BLaER1 treated with 17β-estradiol and CSF1 and Interleukin-3, amounts not matched to agents 10 nM and 100 nM (cell line): ENCODE data around the gene TWSG1.

ENCODE experiments used
- H3K27ac ChIP-seq, 11 experiments: shearing (Covaris generic); formaldehyde crosslinking; 2 replicates each; pipeline ENCODE4 v1.8.1; 2022
- H3K27me3 ChIP-seq, 11 experiments: shearing (Covaris generic); formaldehyde crosslinking; 2 replicates each; pipeline ENCODE4 v1.8.1; 2022
- H3K36me3 ChIP-seq, 11 experiments: shearing (Covaris generic); formaldehyde crosslinking; 2 replicates each; pipeline ENCODE4 v1.8.1; 2022
- H3K4me1 ChIP-seq, 10 experiments: shearing (Covaris generic); formaldehyde crosslinking; 2 replicates each; pipeline ENCODE4 v1.8.1; 2022
- H3K4me2 ChIP-seq, 11 experiments: shearing (Covaris generic); formaldehyde crosslinking; 2 replicates each; pipeline ENCODE4 v1.8.1; 2022
- H3K4me3 ChIP-seq, 10 experiments: shearing (Covaris generic); formaldehyde crosslinking; 2 replicates each; pipeline ENCODE4 v1.8.1; 2022
- H3K9ac ChIP-seq, 11 experiments: shearing (Covaris generic); formaldehyde crosslinking; 2 replicates each; pipeline ENCODE4 v1.8.1; 2022
- H3K9me3 ChIP-seq, 11 experiments: shearing (Covaris generic); formaldehyde crosslinking; replicated peaks in 1 of 11; 2 replicates each; pipeline ENCODE4 v1.8.1; 2022
- H4K20me1 ChIP-seq, 11 experiments: shearing (Covaris generic); formaldehyde crosslinking; 2 replicates each; pipeline ENCODE4 v1.8.1; 2022
- Cebpa-rat ChIP-seq, 11 experiments: shearing (Covaris generic); IDR thresholded peaks; 2 replicates each; pipeline ENCODE4 v1.8.1; 2022

The TWSG1 gene

GRCh38 chr18:9346775-9347174 lies 12.2 kb downstream of the TWSG1 start:
- Histone ChIP-seq H3K4me2 (no peak overlapping the region), H3K4me1 (peaks cover 0 to 10% (median 7%) of the 10 kb centered on the region in 10 experiments; a peak in 12 of 20 replicates), H3K27me3 (no peaks in the 10 kb centered on the region), H3K4me3 (no peak overlapping the region), H3K9ac (no peak overlapping the region), H3K27ac (no peak overlapping the region), H3K36me3 (peaks cover 25 to 44% (median 38%) of the 10 kb centered on the region in 11 experiments), H3K9me3 (peaks cover 15 to 25% (median 22%) of the 10 kb centered on the region in 11 experiments; a peak in 21 of 22 replicates), H4K20me1 (peaks cover 0 to 5% (median 0%) of the 10 kb centered on the region in 11 experiments; a peak in 3 of 22 replicates)
- TF ChIP-seq Cebpa-rat (IDR thresholded peaks at IDR 0.05), result no peak

DNA sequence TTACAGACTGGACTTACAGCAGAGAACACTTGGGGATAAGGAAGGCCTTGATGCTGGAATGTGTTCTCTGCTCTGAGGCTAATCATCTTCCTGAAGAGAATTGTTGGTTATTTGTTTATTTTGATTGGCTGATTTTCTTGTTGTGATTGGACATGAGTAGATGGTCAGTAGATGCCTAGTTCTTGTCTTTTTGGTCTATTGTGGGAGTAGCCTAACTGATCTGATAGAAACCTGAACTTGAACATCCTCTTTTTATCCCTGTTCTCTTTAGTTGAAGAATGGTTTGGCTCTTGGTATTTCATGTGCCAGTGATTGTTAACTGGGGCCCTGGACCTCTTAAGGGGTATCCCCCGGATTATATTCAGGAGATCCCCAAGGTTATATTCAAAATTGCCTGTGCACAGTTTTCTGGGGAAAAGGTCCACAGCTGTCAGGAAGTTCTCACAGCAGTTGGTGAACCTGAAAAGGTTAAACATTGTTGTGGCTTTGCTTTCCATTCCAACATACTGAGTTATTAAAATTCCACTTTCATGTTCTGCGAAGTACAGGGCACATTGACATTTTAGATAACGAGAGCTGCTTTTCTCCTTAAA lies 13.6 kb downstream of the TWSG1 start:
- Histone ChIP-seq H3K4me2 (peak overlapping the region in 6 of 11 experiments; percentile 18 to 35 (median 28); a peak in 10 of 22 replicates), H4K20me1 (peaks cover 0 to 5% (median 0%) of the 10 kb centered on the region in 11 experiments; a peak in 3 of 22 replicates), H3K36me3 (peaks cover 21 to 33% (median 30%) of the 10 kb centered on the region in 11 experiments), H3K9ac (no peak overlapping the region), H3K4me1 (peaks cover 0 to 11% (median 7%) of the 10 kb centered on the region in 10 experiments; a peak in 13 of 20 replicates), H3K9me3 (peaks cover 15 to 25% (median 22%) of the 10 kb centered on the region in 11 experiments; a peak in 21 of 22 replicates), H3K4me3 (no peak overlapping the region), H3K27ac (no peak overlapping the region), H3K27me3 (no peaks in the 10 kb centered on the region)
- TF ChIP-seq Cebpa-rat (IDR thresholded peaks at IDR 0.05), result no peak

DNA sequence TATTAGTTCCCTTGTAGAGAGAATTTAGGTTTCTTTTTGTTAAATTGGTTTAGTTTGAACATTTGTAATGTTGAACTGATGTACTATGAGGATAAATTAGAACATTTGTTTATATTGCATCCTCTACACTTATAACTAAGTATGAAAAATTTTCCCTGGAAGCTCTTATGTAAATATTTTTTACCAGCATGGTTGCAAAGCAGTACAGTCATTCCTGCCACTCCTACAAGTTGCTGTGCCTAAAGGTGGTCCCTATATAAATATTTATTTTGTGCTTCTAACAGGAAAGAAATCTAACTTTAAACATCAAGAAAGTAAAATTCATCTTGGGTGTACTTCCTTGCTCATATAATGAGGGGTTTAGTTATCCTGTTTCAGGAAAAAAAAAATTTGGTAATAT lies 14.2 kb downstream of the TWSG1 start:
- TF ChIP-seq Cebpa-rat (IDR thresholded peaks at IDR 0.05), result no peak
- Histone ChIP-seq H3K4me1 (peaks cover 0 to 17% (median 7%) of the 10 kb centered on the region in 10 experiments; a peak in 13 of 20 replicates), H3K27ac (no peak overlapping the region), H3K4me2 (peak overlapping the region in 1 of 11 experiments; percentile 23; a peak in 4 of 22 replicates), H3K9ac (no peak overlapping the region), H3K4me3 (no peak overlapping the region), H3K9me3 (peaks cover 9 to 20% (median 16%) of the 10 kb centered on the region in 11 experiments; a peak in 21 of 22 replicates), H3K36me3 (peaks cover 15 to 28% (median 24%) of the 10 kb centered on the region in 11 experiments; a peak in 21 of 22 replicates), H4K20me1 (peaks cover 0 to 5% (median 0%) of the 10 kb centered on the region in 11 experiments; a peak in 3 of 22 replicates), H3K27me3 (no peaks in the 10 kb centered on the region)

GRCh38 chr18:9353596-9353995 lies 19.0 kb downstream of the TWSG1 start:
- no peaks in the 10 kb centered on the region for H3K27me3 ChIP-seq
- H3K4me1 ChIP-seq, result peaks cover 0 to 22% (median 5%) of the 10 kb centered on the region in 10 experiments; a peak in 13 of 20 replicates
- H3K9ac ChIP-seq, result no peak overlapping the region
- TF ChIP-seq Cebpa-rat (IDR thresholded peaks at IDR 0.05), result no peak
- peaks cover 0 to 4% (median 0%) of the 10 kb centered on the region in 11 experiments; a peak in 1 of 22 replicates for H3K9me3 ChIP-seq
- H3K4me2 ChIP-seq, result peak overlapping the region in 2 of 11 experiments; percentile 32 to 62; a peak in 4 of 22 replicates
- H3K27ac ChIP-seq, result peak overlapping the region in 1 of 11 experiments; percentile 1; a peak in 1 of 22 replicates
- H3K4me3 ChIP-seq, result no peak overlapping the region
- H3K36me3 ChIP-seq, result no peaks in the 10 kb centered on the region; a peak in 1 of 22 replicates
- no peaks in the 10 kb centered on the region for H4K20me1 ChIP-seq

DNA sequence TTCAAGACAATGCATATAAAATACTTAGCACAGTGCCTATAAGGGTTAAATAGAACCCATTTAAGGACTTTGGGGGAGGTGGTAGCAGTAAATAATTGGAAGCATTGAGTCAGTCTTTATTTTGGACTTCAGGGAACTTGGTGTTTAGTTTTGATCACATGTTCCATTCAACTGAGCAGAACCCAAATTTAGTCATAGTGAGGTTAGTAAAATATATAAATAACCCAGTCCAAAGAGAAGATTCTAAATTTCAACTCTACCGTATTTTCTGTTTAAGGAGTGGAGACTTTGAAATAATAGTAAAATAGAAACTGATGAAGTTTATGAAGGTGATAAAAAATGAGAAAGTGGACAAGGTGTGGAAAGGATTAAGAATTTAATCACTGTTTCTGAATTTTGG lies 19.7 kb downstream of the TWSG1 start:
- H3K27me3 ChIP-seq, result no peaks in the 10 kb centered on the region
- H3K9me3 ChIP-seq, result peaks cover 0 to 4% (median 0%) of the 10 kb centered on the region in 11 experiments; a peak in 1 of 22 replicates
- peaks cover 0 to 22% (median 5%) of the 10 kb centered on the region in 10 experiments; a peak in 11 of 20 replicates for H3K4me1 ChIP-seq
- peak overlapping the region in 7 of 11 experiments; percentile 12 to 62 (median 24); a peak in 7 of 22 replicates for H3K4me2 ChIP-seq
- H3K4me3 ChIP-seq, result no peak overlapping the region
- TF ChIP-seq Cebpa-rat (IDR thresholded peaks at IDR 0.05), result no peak
- peak overlapping the region in 1 of 11 experiments; percentile 1; a peak in 1 of 22 replicates for H3K27ac ChIP-seq
- H4K20me1 ChIP-seq, result no peaks in the 10 kb centered on the region
- no peak overlapping the region for H3K9ac ChIP-seq
- no peaks in the 10 kb centered on the region; a peak in 1 of 22 replicates for H3K36me3 ChIP-seq

DNA sequence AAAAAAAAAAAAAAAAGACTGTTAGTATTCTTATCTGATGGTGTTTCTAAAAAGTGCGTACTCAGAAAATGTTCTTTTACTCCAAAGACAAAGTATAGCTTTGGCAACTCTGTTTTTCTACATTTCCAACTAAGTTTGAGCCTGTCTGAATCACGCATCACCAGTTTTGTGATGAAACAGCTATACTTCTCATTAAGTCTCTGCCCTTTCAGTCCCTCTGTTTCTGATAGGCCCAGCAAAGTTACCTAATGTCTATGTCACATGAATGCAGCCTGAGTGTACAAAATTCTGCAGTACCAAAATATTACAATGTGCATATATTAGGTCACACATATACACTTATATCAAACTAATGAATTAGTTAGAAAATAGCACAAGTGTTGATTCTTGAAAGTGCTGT lies 22.4 kb downstream of the TWSG1 start:
- H3K4me1 ChIP-seq, result peaks cover 0 to 22% (median 5%) of the 10 kb centered on the region in 10 experiments; a peak in 11 of 20 replicates
- no peak overlapping the region for H3K9ac ChIP-seq
- H3K27ac ChIP-seq, result no peak overlapping the region

DNA sequence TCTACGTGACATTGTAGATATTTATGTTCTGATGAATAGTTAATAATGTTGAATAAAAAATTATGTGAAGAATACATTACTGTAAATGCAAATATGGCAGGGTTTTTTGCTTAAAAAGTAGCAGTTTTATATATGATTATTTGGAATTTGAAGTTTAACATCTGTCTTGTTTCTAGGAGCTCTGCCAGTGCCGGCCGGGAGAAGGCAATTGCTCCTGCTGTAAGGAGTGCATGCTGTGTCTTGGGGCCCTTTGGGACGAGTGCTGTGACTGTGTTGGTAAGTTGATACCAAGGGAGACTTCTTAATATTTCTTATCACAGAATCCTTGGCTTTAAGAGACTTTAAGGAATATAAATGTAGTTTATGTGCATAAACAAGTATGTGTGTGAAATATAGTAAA lies 25.2 kb downstream of the TWSG1 start:
- Histone ChIP-seq H3K9ac (no peak overlapping the region), H3K27me3 (no peaks in the 10 kb centered on the region), H3K4me1 (peaks cover 0 to 2% (median 0%) of the 10 kb centered on the region in 10 experiments; a peak in 1 of 20 replicates), H3K9me3 (no peaks in the 10 kb centered on the region; a peak in 1 of 22 replicates), H3K36me3 (peaks cover 15 to 43% (median 26%) of the 10 kb centered on the region in 11 experiments; a peak in 21 of 22 replicates), H3K27ac (no peak overlapping the region), H3K4me2 (no peak overlapping the region), H4K20me1 (no peaks in the 10 kb centered on the region), H3K4me3 (no peak overlapping the region)
- TF ChIP-seq Cebpa-rat (IDR thresholded peaks at IDR 0.05), result no peak

More for the DNA sequence above, 22.4 kb downstream of the TWSG1 start:
- Histone ChIP-seq H3K4me2 (no peak overlapping the region), H3K9me3 (peaks cover 0 to under 1% (median 0%) of the 10 kb centered on the region in 11 experiments; a peak in 1 of 22 replicates), H3K4me3 (no peak overlapping the region), H3K27me3 (no peaks in the 10 kb centered on the region), H4K20me1 (no peaks in the 10 kb centered on the region), H3K36me3 (peaks cover 7 to 21% (median 13%) of the 10 kb centered on the region in 11 experiments; a peak in 16 of 22 replicates)
- TF ChIP-seq Cebpa-rat (IDR thresholded peaks at IDR 0.05), result no peak

- H4K20me1 ChIP-seq, result no peaks in the 10 kb centered on the region; a peak in 1 of 22 replicates
- H3K9ac ChIP-seq, result no peak overlapping the region
- H3K36me3 ChIP-seq, result peaks cover 22 to 56% (median 26%) of the 10 kb centered on the region in 11 experiments; a peak in 21 of 22 replicates
- H3K4me1 ChIP-seq, result no peaks in the 10 kb centered on the region
- no peaks in the 10 kb centered on the region for H3K27me3 ChIP-seq
- no peak overlapping the region for H3K4me2 ChIP-seq
- no peaks in the 10 kb centered on the region for H3K9me3 ChIP-seq
- no peak overlapping the region for H3K27ac ChIP-seq
- TF ChIP-seq Cebpa-rat (IDR thresholded peaks at IDR 0.05), result no peak
- H3K4me3 ChIP-seq, result no peak overlapping the region
Observed at GRCh38 chr18:9361191-9361590, 26.6 kb downstream of the TWSG1 start.

GRCh38 chr18:9362869-9363268 lies 28.3 kb downstream of the TWSG1 start:
- Histone ChIP-seq H3K4me1 (no peaks in the 10 kb centered on the region), H3K9ac (no peak overlapping the region), H3K36me3 (peaks cover 33 to 71% (median 38%) of the 10 kb centered on the region in 11 experiments), H3K4me2 (no peak overlapping the region), H3K4me3 (no peak overlapping the region), H4K20me1 (no peaks in the 10 kb centered on the region; a peak in 1 of 22 replicates), H3K27ac (no peak overlapping the region), H3K27me3 (no peaks in the 10 kb centered on the region), H3K9me3 (peaks cover 7 to 12% (median 10%) of the 10 kb centered on the region in 11 experiments; a peak in 20 of 22 replicates)
- no peak for TF ChIP-seq Cebpa-rat (IDR thresholded peaks at IDR 0.05)
